NCI-H460 (cell line): Measurements from ENCODE around the gene KLF17. TPM values are rescaled to one million over a fixed set of nuclear protein-coding genes. Genes with fewer than 3 reads are reported as not detected.
"Not testable (repeated sequence)": the region's sequence is repeated elsewhere in the genome, so short reads cannot be mapped to it uniquely, and the experiment has no call there.

Experiments used
- DNase-seq: peaks from one replicate; pipeline ENCODE4 v3.0.0-alpha.2; 2016; ENCODE audit warnings: low read depth; ENCODE audit errors: extremely low read depth
- total RNA-seq: library from RNA; depleted of rRNA; stranded (reverse); fragments of >200 nt; shearing (Covaris generic); gene quantifications from 2 replicates; pipeline ENCODE4 v1.2.3, GENCODE V29; 2014

KLF17 gene
- total RNA-seq, 1 experiment from 2014 or later: not detected

GRCh38 chr1:44108241-44108640, 10.4 kb upstream of the KLF17 start:
- DNase-seq: no peak

GRCh38 chr1:44108971-44109370, 9.7 kb upstream of the KLF17 start:
- no peak for DNase-seq

- DNase-seq: no peak
These were observed 7.7 kb upstream of the KLF17 start for GRCh38 chr1:44110916-44111315.

- DNase-seq: no peak
These were observed 6.8 kb upstream of the KLF17 start for GRCh38 chr1:44111861-44112260.

- DNase-seq: no peak
These were observed 6.1 kb upstream of the KLF17 start for GRCh38 chr1:44112486-44112885.

GRCh38 chr1:44113095-44113609, 5.5 kb upstream of the KLF17 start:
- DNase-seq: no peak

- no peak for DNase-seq
These were observed 4.5 kb upstream of the KLF17 start for GRCh38 chr1:44114098-44114497.

- not testable (repeated sequence) for DNase-seq
These were observed 1.3 kb upstream of the KLF17 start for GRCh38 chr1:44117272-44117671.

- no peak for DNase-seq
These were observed 904 bp downstream of the KLF17 start for GRCh38 chr1:44119525-44119924.

GRCh38 chr1:44120398-44120949, 1.9 kb downstream of the KLF17 start:
- no peak for DNase-seq

- no peak for DNase-seq
These were observed 11.2 kb downstream of the KLF17 start for GRCh38 chr1:44129616-44130500.

- no peak for DNase-seq
These were observed 12.8 kb downstream of the KLF17 start for GRCh38 chr1:44131411-44131810.

- DNase-seq: no peak
These were observed 15.7 kb downstream of the KLF17 start for GRCh38 chr1:44134071-44134920.

GRCh38 chr1:44135886-44136285, 17.3 kb downstream of the KLF17 start:
- no peak for DNase-seq

GRCh38 chr1:44138239-44138638, 19.6 kb downstream of the KLF17 start:
- DNase-seq: no peak

- DNase-seq: not testable (repeated sequence)
These were observed 20.9 kb downstream of the KLF17 start for GRCh38 chr1:44139565-44139964.

GRCh38 chr1:44141531-44141930, 22.9 kb downstream of the KLF17 start, which contains the start of gene KLF18:
Gene KLF18 (minus strand): TSS chr1:44141631. CDS start chr1:44141631, 0 bp downstream.
- no peak for DNase-seq

GRCh38 chr1:44144962-44145756, 26.5 kb downstream of the KLF17 start:
- DNase-seq: no peak

- DNase-seq: no peak
These were observed 28.1 kb downstream of the KLF17 start for GRCh38 chr1:44146536-44147361.
